Transverse colon (tissue), 4 donors: ENCODE measurements around the gene DRC7.

ENCODE experiments used
- CTCF ChIP-seq, 5 experiments: fragments of 200-600 bp in 3 of 5; fragments of 450-650 bp in 2 of 5; sonication (generic) in 3 of 5; IDR thresholded peaks; 1 replicate in 2 of 5; 2 replicates in 3 of 5; pipeline ENCODE4 v1.5.1; 2016 to 2017; ENCODE audit warnings: antibody characterized with exemption in 5 of 5, inconsistent platforms in 3 of 5, mild to moderate bottlenecking in 2 of 5, moderate library complexity in 1 of 5
- EP300 ChIP-seq: sonication (generic); formaldehyde crosslinking; IDR thresholded peaks from one replicate; pipeline ENCODE4 v1.6.1; 2017; ENCODE audit warnings: antibody characterized with exemption, low read depth
- POLR2AphosphoS5 ChIP-seq, 3 donors: sonication (generic); formaldehyde crosslinking; IDR thresholded peaks; one replicate each; pipeline ENCODE4 v1.6.1; 2016; ENCODE audit warnings: antibody characterized with exemption in 3 of 3

GRCh38 chr16:57675741-57676551, 18.7 kb upstream of the DRC7 start:
- TF ChIP-seq CTCF (IDR thresholded peaks at IDR 0.05) (no peak), EP300 (no peak), POLR2AphosphoS5 (IDR thresholded peaks at IDR 0.05) (no peak)
